Cardiac muscle cell (in vitro differentiated cells and primary cell): ENCODE data around the gene THBS2. TPM values are rescaled to one million over a fixed set of nuclear protein-coding genes. Genes with fewer than 3 reads are reported as not detected.

Experiments
- DNase-seq, 2 donors: peaks; one replicate each; pipeline versions ENCODE4 v3.0.0 to v3.0.0-alpha.2; 2010 to 2017; ENCODE audit warnings: low read depth in 1 of 2, low spot score in 1 of 2
- H3K27ac ChIP-seq: fragments of 200-600 bp; sonication (generic); 2 replicates; pipeline ENCODE4 v1.5.1; 2016
- H3K27me3 ChIP-seq: fragments of 200-600 bp; sonication (generic); 2 replicates; pipeline ENCODE4 v1.6.0; 2016; ENCODE audit warnings: control low read depth
- H3K36me3 ChIP-seq: fragments of 200-600 bp; sonication (generic); 2 replicates; pipeline ENCODE4 v1.5.1; 2016; ENCODE audit warnings: control low read depth
- H3K4me1 ChIP-seq: fragments of 200-600 bp; sonication (generic); 2 replicates; pipeline ENCODE4 v1.8.1; 2017; ENCODE audit warnings: low read depth, mild to moderate bottlenecking, mixed run types
- H3K4me3 ChIP-seq: fragments of 200-600 bp; sonication (generic); 2 replicates; pipeline ENCODE4 v1.5.1; 2016; ENCODE audit warnings: mild to moderate bottlenecking
- H3K9me3 ChIP-seq: fragments of 200-600 bp; sonication (generic); 2 replicates; pipeline ENCODE4 v1.5.1; 2017; ENCODE audit warnings: low read depth, mild to moderate bottlenecking, control low read depth
- polyA plus RNA-seq: library from polyadenylated mRNA; unstranded; fragments of >200 nt; fragmentation: Nextera tagmentation; extraction: Ambion mirVana; gene quantifications from 2 replicates; pipeline ENCODE4 v1.2.1, GENCODE V29; 2016
- total RNA-seq: library from RNA; depleted of rRNA; stranded (reverse); fragments of >200 nt; gene quantifications from 2 replicates; pipeline ENCODE4 v1.2.3, GENCODE V29; 2016
- TF ChIP-seq, protein P1 (sequence below): IDR thresholded peaks from 2 replicates; pipeline ENCODE4 v1.5.1; 2012; ENCODE audit warnings: low read depth, mild to moderate bottlenecking, low read length

Gene THBS2
- total and polyA plus RNA-seq, 2 experiments from 2014 or later, result 0.06 to 0.10 TPM

GRCh38 chr6:169172946-169173345 lies 80.7 kb downstream of the THBS2 start:
- TF ChIP-seq, protein P1, sequence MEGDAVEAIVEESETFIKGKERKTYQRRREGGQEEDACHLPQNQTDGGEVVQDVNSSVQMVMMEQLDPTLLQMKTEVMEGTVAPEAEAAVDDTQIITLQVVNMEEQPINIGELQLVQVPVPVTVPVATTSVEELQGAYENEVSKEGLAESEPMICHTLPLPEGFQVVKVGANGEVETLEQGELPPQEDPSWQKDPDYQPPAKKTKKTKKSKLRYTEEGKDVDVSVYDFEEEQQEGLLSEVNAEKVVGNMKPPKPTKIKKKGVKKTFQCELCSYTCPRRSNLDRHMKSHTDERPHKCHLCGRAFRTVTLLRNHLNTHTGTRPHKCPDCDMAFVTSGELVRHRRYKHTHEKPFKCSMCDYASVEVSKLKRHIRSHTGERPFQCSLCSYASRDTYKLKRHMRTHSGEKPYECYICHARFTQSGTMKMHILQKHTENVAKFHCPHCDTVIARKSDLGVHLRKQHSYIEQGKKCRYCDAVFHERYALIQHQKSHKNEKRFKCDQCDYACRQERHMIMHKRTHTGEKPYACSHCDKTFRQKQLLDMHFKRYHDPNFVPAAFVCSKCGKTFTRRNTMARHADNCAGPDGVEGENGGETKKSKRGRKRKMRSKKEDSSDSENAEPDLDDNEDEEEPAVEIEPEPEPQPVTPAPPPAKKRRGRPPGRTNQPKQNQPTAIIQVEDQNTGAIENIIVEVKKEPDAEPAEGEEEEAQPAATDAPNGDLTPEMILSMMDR, result no peak
- Histone ChIP-seq H3K4me3 (no peak overlapping the region), H3K36me3 (no peaks in the 10 kb centered on the region), H3K27ac (no peak overlapping the region), H3K27me3 (no peaks in the 10 kb centered on the region), H3K4me1 (no peaks in the 10 kb centered on the region), H3K9me3 (no peaks in the 10 kb centered on the region)
- peak in 1 of 2 donors; percentile 44 for DNase-seq

DNA sequence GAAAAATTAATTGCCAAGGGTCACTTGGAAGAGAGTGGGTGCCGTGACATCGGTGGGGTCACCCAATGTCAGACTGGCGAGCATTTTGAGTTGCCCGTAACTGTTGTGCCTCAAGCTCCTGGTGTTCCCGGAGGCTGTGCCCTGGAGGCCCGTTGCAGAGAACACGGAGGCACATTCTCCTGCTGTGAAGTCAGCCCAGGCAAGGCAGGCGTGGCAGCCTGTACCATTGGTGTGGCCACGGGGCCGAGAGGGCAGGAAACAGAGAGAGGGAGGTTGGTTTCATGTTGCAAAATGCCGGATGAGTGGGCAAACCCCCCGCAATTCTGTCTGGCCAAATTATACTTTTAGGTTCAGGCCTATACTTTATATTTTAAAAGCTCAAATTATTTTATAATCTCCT lies 81.2 kb downstream of the THBS2 start:
- Histone ChIP-seq H3K27ac (no peak overlapping the region), H3K4me3 (no peak overlapping the region), H3K36me3 (no peaks in the 10 kb centered on the region), H3K9me3 (no peaks in the 10 kb centered on the region), H3K27me3 (no peaks in the 10 kb centered on the region), H3K4me1 (no peaks in the 10 kb centered on the region)
- DNase-seq, result peak in 1 of 2 donors; percentile 89
- TF ChIP-seq, protein P1, result no peak

DNA sequence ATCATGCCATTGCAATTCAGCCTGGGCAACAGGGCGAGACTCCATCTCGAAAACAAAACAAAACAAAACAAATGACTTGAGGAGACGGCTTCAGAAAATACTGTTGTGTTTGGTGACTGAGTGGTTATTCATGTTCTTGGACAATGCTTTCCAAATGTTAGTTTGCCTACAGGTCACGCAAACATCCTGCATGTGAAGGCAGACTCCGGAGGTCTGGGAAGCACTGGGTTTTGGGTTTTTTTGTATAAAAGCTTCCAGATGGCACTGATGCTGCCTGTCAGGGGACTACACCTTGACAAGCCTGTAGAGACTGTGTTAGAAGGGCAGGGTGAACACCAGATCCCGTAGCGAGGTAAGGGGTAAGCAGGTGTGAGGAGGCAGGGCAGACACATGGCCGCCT lies 81.7 kb downstream of the THBS2 start:
- no peaks in the 10 kb centered on the region for H3K9me3 ChIP-seq
- H3K36me3 ChIP-seq, result no peaks in the 10 kb centered on the region
- DNase-seq, result peak in 1 of 2 donors; percentile 27
- no peaks in the 10 kb centered on the region for H3K27me3 ChIP-seq
- TF ChIP-seq, protein P1, result no peak
- no peaks in the 10 kb centered on the region for H3K4me1 ChIP-seq
- H3K4me3 ChIP-seq, result no peak overlapping the region
- no peak overlapping the region for H3K27ac ChIP-seq

DNA sequence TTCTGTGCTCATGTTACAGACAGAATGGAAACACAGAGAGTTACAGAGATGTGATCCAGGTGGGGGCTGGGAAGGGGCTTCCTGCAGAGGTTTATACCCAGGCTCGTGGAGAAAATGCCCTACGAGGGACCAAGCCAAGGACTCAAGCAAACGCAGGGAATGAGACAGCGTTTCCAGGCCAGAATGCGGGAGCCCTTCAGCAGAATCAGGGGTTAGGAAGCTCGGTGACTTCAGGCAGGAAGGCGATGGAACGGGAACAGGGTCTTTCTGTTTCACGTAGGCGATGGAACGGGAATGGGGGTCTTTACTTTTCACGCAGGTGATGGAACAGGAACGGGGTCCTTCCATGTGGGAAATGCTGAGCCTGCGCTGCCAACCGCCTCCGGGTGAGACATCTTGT lies 82.6 kb downstream of the THBS2 start:
- Histone ChIP-seq H3K27me3 (no peaks in the 10 kb centered on the region), H3K27ac (no peak overlapping the region), H3K9me3 (no peaks in the 10 kb centered on the region), H3K36me3 (no peaks in the 10 kb centered on the region), H3K4me1 (no peaks in the 10 kb centered on the region), H3K4me3 (no peak overlapping the region)
- TF ChIP-seq, protein P1, result no peak
- DNase-seq, result no peak

GRCh38 chr6:169170583-169170955 lies 83.1 kb downstream of the THBS2 start:
- Histone ChIP-seq H3K9me3 (no peaks in the 10 kb centered on the region), H3K27ac (no peak overlapping the region), H3K36me3 (no peaks in the 10 kb centered on the region), H3K4me1 (no peaks in the 10 kb centered on the region), H3K27me3 (no peaks in the 10 kb centered on the region), H3K4me3 (no peak overlapping the region)
- TF ChIP-seq, protein P1, result no peak
- DNase-seq, result no peak
